ENCODE results near the gene BAG5. TPM values are rescaled to one million over a fixed set of nuclear protein-coding genes. Genes with fewer than 3 reads are reported as not detected.

BAG5 gene
- total and polyA plus RNA-seq, 2 of the 4 experiments (the other 2 are of a cell fraction): 6.7 to 22.2 TPM

GRCh38 chr14:103530390-103530789 is 32.1 kb downstream of the BAG5 start:
- Histone ChIP-seq H3K9ac (ENCODE audit: low read depth, low read length) (no peak overlapping the region), H3K9me3 (ENCODE audit: control insufficient read depth, insufficient read depth, low read length) (no peaks in the 10 kb centered on the region), H3K27me3 (ENCODE audit: control insufficient read depth, insufficient read depth, low read length) (no peaks in the 10 kb centered on the region), H3K23ac (ENCODE audit: low read depth, low read length) (no peak overlapping the region), H4K20me1 (ENCODE audit: insufficient read depth, low read length) (peaks cover 26% of the 10 kb centered on the region), H2BK20ac (ENCODE audit: low read depth, low read length) (no peak overlapping the region), H2BK120ac (ENCODE audit: low read depth, low read length) (no peak overlapping the region), H3K18ac (ENCODE audit: low read depth, low read length) (no peak overlapping the region), H3K56ac (ENCODE audit: extremely low read depth, insufficient read depth, low read length) (no peak overlapping the region), H3K4me1 (ENCODE audit: control insufficient read depth, insufficient read depth, low read length) (peaks cover 11% of the 10 kb centered on the region), H3K4me3 (ENCODE audit: insufficient read depth, low read depth, low read length) (no peak overlapping the region), H4K5ac (ENCODE audit: low read depth, low read length) (no peak overlapping the region), H3K9me1 (ENCODE audit: insufficient read depth, low read length) (peaks cover 13% of the 10 kb centered on the region), H2AK9ac (replicated peaks; ENCODE audit: low read depth, low read length, poor library complexity) (peak overlapping the region; percentile 79), H3K27ac (ENCODE audit: insufficient read depth, low read length) (no peak overlapping the region), H4K91ac (ENCODE audit: insufficient read depth, low read depth, low read length) (no peak overlapping the region), H3K79me1 (ENCODE audit: low read depth in 1 of 2, low read length in 2 of 2) (peaks cover 0 to 44% of the 10 kb centered on the region in 2 experiments; a peak in 3 of 4 replicates), H2BK15ac (ENCODE audit: low read depth, low read length) (no peak overlapping the region), H3K4ac (ENCODE audit: low read depth, low read length) (no peak overlapping the region), H3K36me3 (ENCODE audit: control insufficient read depth, insufficient read depth, low read length) (peaks cover 11% of the 10 kb centered on the region; the same call in 1 of the 2 replicates), H2AK5ac (ENCODE audit: low read depth, low read length) (peak overlapping the region; percentile 4; the same call in 1 of the 2 replicates), H4K8ac (ENCODE audit: low read depth in 2 of 2, low read length in 2 of 2) (no peak overlapping the region), H3K4me2 (ENCODE audit: low read depth, low read length) (no peak overlapping the region; the same call in 1 of the 2 replicates), H2AFZ (replicated peaks; ENCODE audit: low read length, poor library complexity) (no peak overlapping the region), H2BK5ac (ENCODE audit: low read depth, low read length, poor library complexity, severe bottlenecking) (no peak overlapping the region), H3K14ac (replicated peaks; ENCODE audit: low read depth, low read length) (no peak overlapping the region)
- POLR2A ChIA-PET (ENCODE audit: unreplicated experiment): no interaction called here
- TF ChIP-seq MXI1 (IDR thresholded peaks at IDR 0.05; ENCODE audit: borderline replicate concordance, low read depth, low read length): 0 out of 2 replicates have a peak, but pooled peaks have one; percentile 31
- no peak for TF ChIP-seq RCOR1 (IDR thresholded peaks at IDR 0.05; ENCODE audit: insufficient replicate concordance, low read length)
- TF ChIP-seq MAZ (IDR thresholded peaks at IDR 0.05; ENCODE audit: borderline replicate concordance, low read depth, low read length): no peak
- no peak for TF ChIP-seq NFE2L2 (IDR thresholded peaks at IDR 0.05; ENCODE audit: low read depth, low read length)
- TF ChIP-seq CHD1 (IDR thresholded peaks at IDR 0.05; ENCODE audit: low read depth, low read length): no peak
- no peak for TF ChIP-seq RAD21 (IDR thresholded peaks at IDR 0.05; ENCODE audit: low read length)
- TF ChIP-seq POLR2A (IDR thresholded peaks at IDR 0.05; ENCODE audit: low read depth, low read length): no peak
- dilution Hi-C loops (cut with HindIII; ENCODE audit: low sequenced_read_pairs, unreplicated experiment) (no loop called here), in situ Hi-C loops (cut with MboI; ENCODE audit: low sequenced_read_pairs) (no loop called here), intact Hi-C loops (cut with micrococcal nuclease) (no loop called here)
- no TSS peak for BruUV-seq (replicated peaks)
- peak; percentile 13 for DNase-seq
- ATAC-seq (ENCODE audit: low read depth): no peak
- no CpG with 5 or more reads among the region's 7 CpGs for WGBS, 2 experiments (ENCODE audit: extremely low coverage in 2 of 2, insufficient read length in 1 of 2)
- CTCF ChIA-PET: no interaction called here
